Effector CD4-positive, alpha-beta T cell (primary cell): Measurements from ENCODE around the gene TTLL8.
"Not testable (repeated sequence)": the region's sequence is repeated elsewhere in the genome, so short reads cannot be mapped to it uniquely, and the experiment has no call there.

Source experiments
- DNase-seq: peaks from one replicate; pipeline ENCODE4 v3.0.0-alpha.2; 2020
- total RNA-seq: gene quantifications from one replicate; lab custom pipeline; 2026; lab: John Stamatoyannopoulos, UW

The TTLL8 gene
- total RNA-seq, result 0.75 reads per million

- no peak for DNase-seq
Measured at GRCh38 chr22:50058061-50058905, at the start of gene TTLL8. Gene TTLL8, minus strand, starts transcription at chr22:50058298.

- no peak for DNase-seq
Measured at GRCh38 chr22:50107529-50107928, 49.4 kb upstream of the TTLL8 start.

- no peak for DNase-seq
Measured at GRCh38 chr22:50105208-50106100, 47.4 kb upstream of the TTLL8 start.

- no peak for DNase-seq
Measured at GRCh38 chr22:50104141-50104544, 46.0 kb upstream of the TTLL8 start.

- no peak for DNase-seq
Measured at GRCh38 chr22:50102946-50103345, 44.8 kb upstream of the TTLL8 start.

- DNase-seq, result no peak
Measured at GRCh38 chr22:50101870-50102565, 43.9 kb upstream of the TTLL8 start.

- no peak for DNase-seq
Measured at GRCh38 chr22:50098052-50098451, 40.0 kb upstream of the TTLL8 start.

- no peak for DNase-seq
Measured at GRCh38 chr22:50092342-50092741, 34.2 kb upstream of the TTLL8 start.

- no peak for DNase-seq
Measured at GRCh38 chr22:50091092-50091768, 33.1 kb upstream of the TTLL8 start.

GRCh38 chr22:50090412-50090714 is 32.3 kb upstream of the TTLL8 start:
- no peak for DNase-seq

GRCh38 chr22:50089682-50090411 is 31.7 kb upstream of the TTLL8 start, which contains the start of gene MOV10L1:
Gene MOV10L1, plus strand, starts transcription at chr22:50090006. Its CDS starts 83 bp downstream, at chr22:50090089.
- DNase-seq, result no peak

- DNase-seq, result no peak
Measured at GRCh38 chr22:50089231-50089630, 31.1 kb upstream of the TTLL8 start.

GRCh38 chr22:50088096-50088495 is 30.0 kb upstream of the TTLL8 start:
- DNase-seq, result no peak

- no peak for DNase-seq
Measured at GRCh38 chr22:50087646-50088045, 29.5 kb upstream of the TTLL8 start.

GRCh38 chr22:50086975-50087374 is 28.9 kb upstream of the TTLL8 start:
- not testable (repeated sequence) for DNase-seq

- DNase-seq, result no peak
Measured at GRCh38 chr22:50086526-50086925, 28.4 kb upstream of the TTLL8 start.

- DNase-seq, result no peak
Measured at GRCh38 chr22:50085211-50085972, 27.3 kb upstream of the TTLL8 start, which contains the start of gene MLC1. Gene MLC1, minus strand, starts transcription at chr22:50085426. Its CDS starts 524 bp downstream, at chr22:50084902.

GRCh38 chr22:50084614-50085021 is 26.5 kb upstream of the TTLL8 start:
- no peak for DNase-seq

GRCh38 chr22:50084080-50084477 is 26.0 kb upstream of the TTLL8 start:
- no peak for DNase-seq

- DNase-seq, result no peak
Measured at GRCh38 chr22:50083462-50084079, 25.5 kb upstream of the TTLL8 start.
